Measurements from ENCODE around the gene DYNC1LI2. TPM values are rescaled to one million over a fixed set of nuclear protein-coding genes. Genes with fewer than 3 reads are reported as not detected.

DYNC1LI2 gene
- total RNA-seq, 2 experiments from 2014 or later: 56.5 to 63.1 TPM

DNA sequence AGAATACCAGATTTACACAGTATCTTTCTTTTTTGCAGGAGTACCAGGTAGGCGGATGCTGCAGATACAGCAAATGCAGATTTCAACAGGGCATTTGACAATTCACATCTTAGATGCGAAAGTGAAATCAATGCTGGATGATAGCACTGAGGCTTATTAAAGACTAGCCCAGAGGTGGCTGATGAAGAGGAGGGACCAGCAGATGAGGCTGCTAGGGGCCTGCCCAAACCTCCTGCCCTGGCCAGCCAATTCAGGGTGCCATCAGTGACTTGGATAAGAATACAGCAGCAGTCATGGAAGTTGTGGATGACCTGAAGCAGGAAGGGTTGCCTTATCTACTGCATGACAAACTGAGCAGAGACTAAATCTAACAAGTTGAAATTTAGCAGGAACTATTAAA, 1.5 kb upstream of the DYNC1LI2 start:
- Mint-ChIP-seq H3K27me3 (ENCODE audit: low read depth) (peaks cover 19% of the 10 kb centered on the region), H3K4me1 (ENCODE audit: low read depth) (peaks cover 30% of the 10 kb centered on the region), H3K4me3 (no peak overlapping the region), H3K36me3 (ENCODE audit: low read depth) (peaks cover 20% of the 10 kb centered on the region), H3K27ac (no peak overlapping the region), H3K9me3 (ENCODE audit: insufficient read depth) (no peaks in the 10 kb centered on the region)
- ChIA-PET POLR2A (interaction anchor here (1.1 kb wide), 1 partner anchor 127 kb away, joined by 3 read pairs; the partner anchor contains the start of gene PDP2), CTCF (interaction anchor here (1.1 to 3.7 kb wide), 15 partner anchors 9 to 174 kb away, joined by 3 to 38 read pairs (median 6); partner anchors contain the start of gene NAE1)
- DNase-seq (no peak), ATAC-seq (no peak)

DNA sequence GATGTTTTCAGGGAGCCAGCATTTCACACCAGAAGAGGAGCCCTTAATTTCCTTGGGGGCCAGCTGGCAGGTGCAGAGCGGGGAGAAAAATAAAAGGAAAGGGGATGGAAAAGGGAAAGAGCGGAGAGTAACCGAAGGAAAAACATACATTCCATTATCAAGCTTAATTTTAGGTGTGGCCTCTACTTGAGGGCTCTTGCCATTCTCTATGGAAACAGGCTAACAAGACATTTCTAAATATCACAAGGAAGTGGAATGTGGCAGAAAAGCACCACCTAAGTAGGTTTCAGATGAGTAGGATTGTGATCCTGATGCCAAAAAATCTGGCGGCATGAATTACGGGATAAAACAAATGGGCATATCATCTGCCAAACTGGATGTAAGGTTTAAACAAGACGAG, 970 bp upstream of the DYNC1LI2 start:
- POLR2A ChIA-PET: interaction anchor here (0.7 to 2.1 kb wide), 5 partner anchors 11 to 128 kb away, joined by 3 to 8 read pairs (median 4); partner anchors contain the start of genes NAE1 and PDP2
- peaks cover 19% of the 10 kb centered on the region for H3K27me3 Mint-ChIP-seq (ENCODE audit: low read depth)
- DNase-seq: no peak
- H3K9me3 Mint-ChIP-seq (ENCODE audit: insufficient read depth): no peaks in the 10 kb centered on the region
- H3K4me1 Mint-ChIP-seq (ENCODE audit: low read depth): peaks cover 35% of the 10 kb centered on the region
- H3K4me3 Mint-ChIP-seq: peak overlapping the region; percentile 70
- CTCF ChIA-PET: interaction anchor here (0.7 to 3.3 kb wide), 32 partner anchors 10 to 430 kb away, joined by 3 to 38 read pairs (median 5); partner anchors contain the start of genes NAE1 and PDP2
- peaks cover 26% of the 10 kb centered on the region for H3K36me3 Mint-ChIP-seq (ENCODE audit: low read depth)
- H3K27ac Mint-ChIP-seq: peak overlapping the region; percentile 90
- ATAC-seq: no peak

DNA sequence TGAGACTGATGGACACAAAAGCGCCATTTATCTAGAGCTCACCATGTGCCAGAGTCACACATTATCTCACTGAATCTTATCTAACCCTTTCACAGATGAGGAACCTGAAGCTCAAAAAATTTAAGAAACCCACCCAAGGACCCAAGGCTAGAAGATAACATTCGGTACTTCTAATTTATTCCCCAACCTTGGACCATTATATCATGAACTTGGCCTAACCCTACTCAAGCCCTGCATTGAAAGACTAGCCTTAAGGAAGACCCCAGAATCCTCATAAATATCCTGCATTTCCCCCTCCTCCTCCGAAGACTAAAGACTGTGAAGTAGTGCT, 548 bp upstream of the DYNC1LI2 start:
- Mint-ChIP-seq H3K9me3 (ENCODE audit: insufficient read depth) (no peaks in the 10 kb centered on the region), H3K27me3 (ENCODE audit: low read depth) (peaks cover 19% of the 10 kb centered on the region), H3K27ac (peak overlapping the region; percentile 90), H3K36me3 (ENCODE audit: low read depth) (peaks cover 30% of the 10 kb centered on the region), H3K4me1 (ENCODE audit: low read depth) (peaks cover 39% of the 10 kb centered on the region), H3K4me3 (peak overlapping the region; percentile 70)
- no peak for DNase-seq
- no peak for ATAC-seq
- CTCF ChIA-PET: interaction anchor here (0.7 to 3.3 kb wide), 33 partner anchors 10 to 431 kb away, joined by 3 to 38 read pairs (median 5); partner anchors contain the start of genes CKLF, NAE1 and PDP2
- POLR2A ChIA-PET: interaction anchor here (0.7 to 2.1 kb wide), 5 partner anchors 11 to 128 kb away, joined by 3 to 8 read pairs (median 4); partner anchors contain the start of genes NAE1 and PDP2

DNA sequence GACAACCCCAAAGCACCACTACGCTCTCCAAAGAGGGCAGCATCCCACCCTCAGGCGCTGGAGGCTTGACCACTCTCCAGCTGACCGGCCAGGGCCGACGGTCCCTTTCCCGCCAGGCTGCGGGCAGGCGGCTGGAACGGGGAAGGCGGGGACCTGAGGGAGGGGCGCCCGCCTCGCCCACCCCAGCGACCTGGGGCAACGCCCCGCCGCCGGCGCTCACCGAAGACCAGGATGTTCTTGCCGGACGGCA, 431 bp downstream of the DYNC1LI2 start:
- Mint-ChIP-seq H3K9me3 (ENCODE audit: insufficient read depth) (no peaks in the 10 kb centered on the region), H3K4me3 (peak overlapping the region; percentile 80), H3K4me1 (ENCODE audit: low read depth) (peaks cover 48% of the 10 kb centered on the region), H3K36me3 (ENCODE audit: low read depth) (peaks cover 39% of the 10 kb centered on the region), H3K27ac (peak overlapping the region; percentile 73), H3K27me3 (ENCODE audit: low read depth) (peaks cover 14% of the 10 kb centered on the region)
- no peak for DNase-seq
- ChIA-PET POLR2A (interaction anchor here (0.6 to 2.1 kb wide), 5 partner anchors 10 to 122 kb away, joined by 3 to 8 read pairs (median 4); no protein-coding TSS in a partner anchor), CTCF (interaction anchor here (0.6 to 3.3 kb wide), 25 partner anchors 9 to 432 kb away, joined by 3 to 38 read pairs (median 5); partner anchors contain the start of genes NAE1 and PDP2)
- ATAC-seq: peak; percentile 14

- DNase-seq (peak; percentile 39), ATAC-seq (peak; percentile 5)
- Mint-ChIP-seq H3K4me1 (ENCODE audit: low read depth) (peaks cover 49% of the 10 kb centered on the region), H3K4me3 (peak overlapping the region; percentile 80), H3K9me3 (ENCODE audit: insufficient read depth) (no peaks in the 10 kb centered on the region), H3K27me3 (ENCODE audit: low read depth) (peaks cover 13% of the 10 kb centered on the region), H3K27ac (peak overlapping the region; percentile 73), H3K36me3 (ENCODE audit: low read depth) (peaks cover 40% of the 10 kb centered on the region)
- ChIA-PET POLR2A (interaction anchor here (1.0 to 2.1 kb wide), 3 partner anchors 9 to 22 kb away, joined by 3 to 8 read pairs (median 4); no protein-coding TSS in a partner anchor), CTCF (interaction anchor here (1.2 to 3.3 kb wide), 9 partner anchors 9 to 344 kb away, joined by 3 to 38 read pairs (median 12); partner anchors contain the start of gene NAE1)
These were observed 943 bp downstream of the DYNC1LI2 start for GRCh38 chr16:66750279-66751052.

DNA sequence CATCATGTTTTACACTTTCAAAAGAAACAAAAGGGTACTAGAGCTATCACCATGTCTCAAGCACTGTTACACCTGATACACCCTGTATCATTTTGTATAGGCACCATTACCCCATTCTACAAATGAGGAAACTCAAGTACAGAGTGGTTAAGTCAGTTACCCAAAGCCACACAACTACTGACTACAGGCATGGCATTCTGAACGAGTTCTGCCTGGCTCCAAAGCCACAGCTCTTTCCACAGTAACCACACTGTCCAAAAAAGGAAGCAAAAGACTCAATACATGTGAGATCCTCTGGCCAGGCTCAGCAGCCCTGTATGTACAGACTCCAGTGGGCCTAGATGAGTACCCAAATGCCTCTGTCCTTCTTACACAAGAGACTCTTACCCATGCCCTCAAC, 4.7 kb downstream of the DYNC1LI2 start:
- peak; percentile 66 for ATAC-seq
- Mint-ChIP-seq H3K36me3 (ENCODE audit: low read depth) (peaks cover 60% of the 10 kb centered on the region), H3K4me1 (ENCODE audit: low read depth) (peaks cover 51% of the 10 kb centered on the region)

DNA sequence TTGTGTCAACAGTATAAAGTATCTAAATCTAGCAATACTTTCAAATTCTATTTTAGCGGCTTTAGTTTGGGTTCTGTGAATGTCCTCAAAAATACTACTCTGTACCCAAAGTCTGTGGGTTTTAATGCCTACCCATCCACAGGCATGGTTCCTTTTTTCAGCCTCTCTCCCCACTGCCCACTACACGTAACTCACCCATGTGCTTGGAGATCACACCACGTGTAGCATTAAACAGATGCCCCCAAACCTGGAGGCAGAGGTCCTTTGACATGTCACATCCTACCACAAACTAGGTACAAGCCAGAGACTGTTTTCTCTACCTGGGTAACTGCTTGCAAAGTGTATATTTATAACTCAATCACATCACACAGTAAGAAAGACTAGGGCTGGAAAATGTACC, 5.4 kb downstream of the DYNC1LI2 start:
- Mint-ChIP-seq H3K4me3 (no peak overlapping the region), H3K9me3 (ENCODE audit: insufficient read depth) (no peaks in the 10 kb centered on the region), H3K27me3 (ENCODE audit: low read depth) (no peaks in the 10 kb centered on the region), H3K27ac (peak overlapping the region; percentile 69), H3K36me3 (ENCODE audit: low read depth) (peaks cover 63% of the 10 kb centered on the region), H3K4me1 (ENCODE audit: low read depth) (peaks cover 54% of the 10 kb centered on the region)
- CTCF ChIA-PET: interaction anchor here (0.8 to 10.4 kb wide), 3 partner anchors 18 to 95 kb away, joined by 3 to 128 read pairs (median 8); no protein-coding TSS in a partner anchor
- ATAC-seq (no peak), DNase-seq (no peak)
- POLR2A ChIA-PET: no interaction called here

More for the DNA sequence above, 4.7 kb downstream of the DYNC1LI2 start:
- no peaks in the 10 kb centered on the region for H3K27me3 Mint-ChIP-seq (ENCODE audit: low read depth)
- POLR2A ChIA-PET: no interaction called here
- peak overlapping the region; percentile 44 for H3K4me3 Mint-ChIP-seq
- peak overlapping the region; percentile 69 for H3K27ac Mint-ChIP-seq
- DNase-seq: peak; percentile 79
- no peaks in the 10 kb centered on the region for H3K9me3 Mint-ChIP-seq (ENCODE audit: insufficient read depth)
- CTCF ChIA-PET: interaction anchor here (0.8 to 1.0 kb wide), 3 partner anchors 19 to 186 kb away, joined by 3 to 8 read pairs (median 4); no protein-coding TSS in a partner anchor

GRCh38 chr16:66741950-66742808, 9.2 kb downstream of the DYNC1LI2 start:
- Mint-ChIP-seq H3K27ac (no peak overlapping the region), H3K9me3 (ENCODE audit: insufficient read depth) (no peaks in the 10 kb centered on the region), H3K36me3 (ENCODE audit: low read depth) (peaks cover 61% of the 10 kb centered on the region), H3K27me3 (ENCODE audit: low read depth) (no peaks in the 10 kb centered on the region), H3K4me1 (ENCODE audit: low read depth) (peaks cover 40% of the 10 kb centered on the region), H3K4me3 (no peak overlapping the region)
- CTCF ChIA-PET: interaction anchor here (1.5 to 10.4 kb wide), 6 partner anchors 9 to 335 kb away, joined by 4 to 128 read pairs (median 14); partner anchors contain the start of genes DYNC1LI2 and NAE1
- POLR2A ChIA-PET: interaction anchor here (0.6 to 2.7 kb wide), 2 partner anchors 9 to 192 kb away, joined by 3 to 8 read pairs; partner anchors contain the start of gene DYNC1LI2
- no peak for ATAC-seq
- no peak for DNase-seq

- Mint-ChIP-seq H3K27ac (no peak overlapping the region), H3K9me3 (ENCODE audit: insufficient read depth) (no peaks in the 10 kb centered on the region), H3K4me3 (no peak overlapping the region), H3K27me3 (ENCODE audit: low read depth) (no peaks in the 10 kb centered on the region), H3K4me1 (ENCODE audit: low read depth) (peaks cover 32% of the 10 kb centered on the region), H3K36me3 (ENCODE audit: low read depth) (peaks cover 54% of the 10 kb centered on the region)
- ChIA-PET POLR2A (interaction anchor here (2.7 kb wide), 1 partner anchor 10 kb away, joined by 8 read pairs; the partner anchor contains the start of gene DYNC1LI2), CTCF (interaction anchor here (0.7 to 10.4 kb wide), 14 partner anchors 7 to 334 kb away, joined by 3 to 128 read pairs (median 6); partner anchors contain the start of genes DYNC1LI2 and NAE1)
- DNase-seq (no peak), ATAC-seq (no peak)
These were observed 10.1 kb downstream of the DYNC1LI2 start for GRCh38 chr16:66741169-66741900.

DNA sequence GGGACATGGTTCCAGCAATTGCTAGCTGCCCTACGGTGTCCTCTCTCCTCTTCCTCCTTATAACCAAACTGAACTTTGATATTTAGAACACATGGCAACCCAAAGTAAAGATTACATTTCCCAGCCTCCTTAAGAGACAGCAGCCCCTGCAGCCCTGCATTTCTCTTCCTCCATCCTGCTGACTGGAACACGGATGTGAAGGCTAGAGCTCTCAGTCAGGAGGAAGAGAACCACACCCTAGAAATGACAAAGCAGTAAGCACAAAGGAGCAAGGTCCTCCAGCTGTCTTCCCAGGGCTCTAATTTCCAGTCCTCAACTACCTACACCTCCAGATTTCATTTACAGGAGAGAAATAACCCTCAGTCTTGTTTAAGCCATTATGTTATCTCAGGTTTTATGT, 10.9 kb downstream of the DYNC1LI2 start:
- peak overlapping the region; percentile 48 for H3K27ac Mint-ChIP-seq
- DNase-seq (no peak), ATAC-seq (no peak)
- POLR2A ChIA-PET: interaction anchor here (0.6 to 2.7 kb wide), 2 partner anchors 10 to 11 kb away, joined by 3 to 8 read pairs; partner anchors contain the start of gene DYNC1LI2
- H3K9me3 Mint-ChIP-seq (ENCODE audit: insufficient read depth): no peaks in the 10 kb centered on the region
- CTCF ChIA-PET: interaction anchor here (0.7 to 10.4 kb wide), 22 partner anchors 8 to 336 kb away, joined by 3 to 128 read pairs (median 4); partner anchors contain the start of genes DYNC1LI2 and NAE1
- peaks cover 27% of the 10 kb centered on the region for H3K4me1 Mint-ChIP-seq (ENCODE audit: low read depth)
- H3K4me3 Mint-ChIP-seq: no peak overlapping the region
- H3K27me3 Mint-ChIP-seq (ENCODE audit: low read depth): no peaks in the 10 kb centered on the region
- peaks cover 57% of the 10 kb centered on the region for H3K36me3 Mint-ChIP-seq (ENCODE audit: low read depth)
